DND-41 (cell line): ENCODE data around the gene RBP7.

Experiments used
- CTCF ChIP-seq: IDR thresholded peaks from 2 replicates; pipeline ENCODE4 v1.5.1; 2012; ENCODE audit warnings: borderline replicate concordance, low read length, moderate library complexity, mild to moderate bottlenecking; ENCODE audit not compliant: poor library complexity, severe bottlenecking; ENCODE audit errors: extremely low read depth
- EZH2 ChIP-seq: IDR thresholded peaks from 3 replicates; pipeline ENCODE4 v1.6.1; 2012; ENCODE audit warnings: borderline replicate concordance, low read depth, mild to moderate bottlenecking, moderate library complexity, low read length, inconsistent platforms; ENCODE audit not compliant: severe bottlenecking

GRCh38 chr1:10022656-10023055 is 25.6 kb downstream of the RBP7 start:
- no peak for TF ChIP-seq EZH2
- no peak for TF ChIP-seq CTCF
